Endometrial microvascular endothelial cells (primary cell): ENCODE results near the gene SDK1. TPM values are rescaled to one million over a fixed set of nuclear protein-coding genes. Genes with fewer than 3 reads are reported as not detected.

Experiments used
- in situ Hi-C: cut with HindIII; loops from 2 replicates; pipeline ENCODE4 v1.10.0; 2017; ENCODE audit warnings: low sequenced_read_pairs, low pct_unique_long_range_greater_than_20kb; ENCODE audit errors: inconsistent ontology term
- total RNA-seq: library from RNA; depleted of rRNA; stranded (reverse); fragments of >200 nt; gene quantifications from one replicate; pipeline ENCODE4 v1.2.3, GENCODE V29; 2015; ENCODE audit errors: inconsistent ontology term

Gene SDK1
- total RNA-seq, 1 donor from 2014 or later: 1.6 TPM

DNA sequence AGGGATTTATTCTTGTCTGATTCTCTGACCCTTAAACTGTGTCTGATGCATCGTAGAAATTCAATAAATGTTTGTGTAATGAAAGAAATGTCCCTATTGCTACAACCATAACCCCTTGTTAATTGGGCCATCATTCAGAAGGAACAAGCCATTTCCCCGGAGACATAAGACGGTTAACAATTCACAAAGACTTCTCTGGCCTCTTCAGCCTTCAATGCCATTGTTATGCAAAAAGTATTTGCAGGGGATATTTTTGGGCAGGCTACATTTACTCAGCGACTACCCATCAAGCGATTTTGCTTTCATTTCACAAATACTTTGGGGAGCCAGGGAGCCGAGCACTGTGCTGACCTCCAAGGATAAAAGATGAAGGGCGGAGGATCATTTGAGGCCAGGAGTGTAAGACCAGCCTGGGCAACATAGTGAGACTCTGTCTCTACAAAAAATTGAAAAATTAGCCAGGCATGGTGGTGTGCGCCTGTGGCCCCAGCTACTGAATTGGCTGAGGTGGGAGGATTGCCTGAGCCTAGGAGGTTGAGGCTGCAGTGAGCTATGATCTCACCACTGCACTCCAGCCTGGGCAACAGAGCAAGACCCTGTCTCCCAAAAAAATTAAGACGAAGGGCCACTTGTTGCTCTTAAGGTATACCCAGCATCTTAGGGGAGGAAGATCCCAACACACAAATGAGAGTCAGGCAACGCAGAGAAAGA lies 20.0 kb upstream of the SDK1 start:
- in situ Hi-C loops: no loop called here

DNA sequence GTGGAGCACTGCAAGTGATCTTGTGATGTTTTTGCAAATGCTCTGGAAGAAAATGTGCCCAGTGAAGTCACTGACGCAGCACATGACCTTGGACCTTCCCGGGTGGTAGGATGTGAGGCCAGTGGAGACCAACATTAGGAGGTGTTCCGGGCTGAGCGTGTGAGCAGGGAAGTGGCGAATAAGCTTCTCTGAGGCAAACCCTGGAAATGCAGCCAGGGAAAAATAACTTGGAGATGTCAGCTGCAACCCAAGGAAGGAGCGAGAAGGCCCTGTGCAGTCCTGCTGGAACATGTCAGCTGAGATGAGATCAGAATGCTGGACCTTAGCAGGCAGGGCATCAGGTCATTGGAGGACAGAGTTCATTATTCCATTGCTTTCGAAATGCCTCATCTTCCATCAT lies 18.6 kb upstream of the SDK1 start:
- in situ Hi-C loops: no loop called here

DNA sequence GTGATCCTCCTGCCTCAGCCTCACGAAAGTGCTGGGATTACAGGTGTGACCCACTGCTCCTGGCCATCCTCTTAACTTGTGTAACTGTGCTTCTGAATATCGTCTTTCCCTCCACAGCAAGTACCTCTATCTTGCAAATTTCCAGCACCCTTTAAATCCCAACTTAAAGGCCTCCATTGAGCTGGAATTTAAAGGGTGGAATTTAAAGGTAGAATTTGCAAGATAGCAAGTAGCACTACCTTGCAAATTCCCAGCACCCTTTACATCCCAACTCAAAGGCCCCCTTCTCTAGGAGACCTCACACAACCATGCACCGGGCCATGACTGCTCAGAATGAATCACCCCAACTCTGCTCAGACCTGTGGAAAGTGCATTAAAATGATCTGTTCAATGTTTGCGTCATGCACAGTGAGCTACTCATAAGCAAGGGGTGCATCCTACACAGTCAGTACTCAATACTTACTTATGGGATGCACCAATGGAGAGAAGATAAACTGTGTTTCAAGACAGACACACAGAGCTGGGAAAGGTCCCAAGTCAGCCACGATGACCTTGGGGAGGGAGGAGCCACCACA lies 17.8 kb upstream of the SDK1 start:
- in situ Hi-C loops: no loop called here

DNA sequence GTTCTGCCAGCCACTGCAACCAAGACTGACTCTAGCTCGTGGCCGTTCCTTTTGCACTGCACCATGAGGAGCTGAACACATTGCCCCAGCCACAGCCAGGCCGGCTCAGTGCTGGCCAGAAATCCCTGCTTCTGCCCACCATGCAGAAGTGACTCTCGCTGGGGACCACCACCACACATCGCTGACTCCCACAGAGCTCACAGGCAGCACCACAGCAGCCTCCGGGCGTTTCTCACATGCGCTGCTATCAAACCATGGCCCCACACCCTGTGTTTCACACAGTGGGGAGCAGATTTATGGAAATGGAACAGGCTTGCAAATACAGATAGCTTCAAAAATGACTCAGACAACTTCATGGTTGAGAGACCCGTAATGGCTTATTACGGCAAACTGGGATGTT lies 15.4 kb upstream of the SDK1 start:
- in situ Hi-C loops: no loop called here

DNA sequence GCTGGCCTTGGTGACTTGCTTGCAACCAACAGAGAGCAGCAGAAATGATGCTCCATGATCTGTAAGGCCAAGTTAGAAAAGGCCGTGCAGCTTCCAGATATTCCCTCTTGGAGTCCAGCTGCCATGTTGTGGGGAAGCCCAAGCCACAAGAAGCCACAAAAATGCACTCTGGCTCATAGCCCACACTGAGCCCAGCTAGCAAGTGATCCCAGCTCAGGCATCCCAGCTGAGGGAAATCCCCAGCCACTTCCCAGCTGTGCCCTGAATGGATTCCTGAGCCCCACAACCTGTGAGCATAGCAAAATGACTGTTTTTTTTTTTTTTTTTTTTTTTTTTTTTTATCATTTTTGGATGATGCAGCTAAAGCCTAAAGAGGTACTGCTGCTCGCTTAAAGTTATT lies 11.1 kb upstream of the SDK1 start:
- in situ Hi-C loops: no loop called here

DNA sequence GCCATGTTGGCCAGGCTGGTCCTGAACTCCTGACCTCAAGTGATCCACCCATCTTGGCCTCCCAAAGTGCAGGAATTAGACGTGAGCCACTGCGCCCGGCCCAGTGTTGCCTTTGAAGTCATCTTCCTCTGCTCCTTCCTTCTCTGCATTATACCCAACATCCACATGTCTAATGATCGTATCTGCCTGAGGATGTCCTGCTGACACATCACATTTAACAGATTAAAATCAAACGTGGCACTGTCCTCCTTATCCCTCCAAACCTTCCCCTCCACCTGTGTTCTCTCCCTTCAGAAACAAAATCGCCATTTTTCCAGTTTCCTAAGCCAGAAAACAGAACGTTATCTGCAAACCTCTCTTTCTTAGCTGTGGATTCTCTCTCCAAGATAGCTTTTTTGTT lies 8.4 kb upstream of the SDK1 start:
- in situ Hi-C loops: no loop called here

DNA sequence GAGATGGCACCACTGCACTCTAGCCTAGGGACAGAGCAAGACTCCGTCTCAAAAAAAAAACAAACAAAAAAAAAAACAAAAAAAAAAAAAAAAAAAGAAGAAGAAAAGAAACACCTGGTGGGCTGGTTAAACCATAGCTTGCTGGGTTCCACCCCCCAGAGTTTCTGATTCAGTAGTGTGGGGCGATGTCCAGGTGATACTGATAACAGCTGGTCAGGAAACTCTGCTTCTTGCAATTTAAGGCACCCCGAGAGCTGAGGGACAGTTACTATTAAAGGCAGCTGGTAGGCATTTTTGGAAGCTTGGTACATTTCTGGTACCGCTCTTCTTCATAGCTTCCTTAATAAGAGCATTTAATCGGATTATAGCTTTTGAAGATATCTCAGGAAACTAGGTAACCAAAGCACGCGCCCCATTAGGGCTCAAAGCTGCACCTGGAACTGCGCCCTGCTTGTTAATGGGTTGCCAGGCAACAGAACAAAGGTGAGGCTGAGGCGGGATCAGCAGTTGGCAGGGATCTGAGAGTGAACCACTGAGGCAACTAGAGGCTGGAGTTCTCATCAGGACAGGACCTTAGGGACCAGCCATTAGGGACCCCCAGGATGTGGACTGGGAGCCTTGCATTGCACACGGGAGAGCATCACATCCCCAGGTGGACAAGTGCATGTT lies 6.5 kb upstream of the SDK1 start:
- in situ Hi-C loops: no loop called here

DNA sequence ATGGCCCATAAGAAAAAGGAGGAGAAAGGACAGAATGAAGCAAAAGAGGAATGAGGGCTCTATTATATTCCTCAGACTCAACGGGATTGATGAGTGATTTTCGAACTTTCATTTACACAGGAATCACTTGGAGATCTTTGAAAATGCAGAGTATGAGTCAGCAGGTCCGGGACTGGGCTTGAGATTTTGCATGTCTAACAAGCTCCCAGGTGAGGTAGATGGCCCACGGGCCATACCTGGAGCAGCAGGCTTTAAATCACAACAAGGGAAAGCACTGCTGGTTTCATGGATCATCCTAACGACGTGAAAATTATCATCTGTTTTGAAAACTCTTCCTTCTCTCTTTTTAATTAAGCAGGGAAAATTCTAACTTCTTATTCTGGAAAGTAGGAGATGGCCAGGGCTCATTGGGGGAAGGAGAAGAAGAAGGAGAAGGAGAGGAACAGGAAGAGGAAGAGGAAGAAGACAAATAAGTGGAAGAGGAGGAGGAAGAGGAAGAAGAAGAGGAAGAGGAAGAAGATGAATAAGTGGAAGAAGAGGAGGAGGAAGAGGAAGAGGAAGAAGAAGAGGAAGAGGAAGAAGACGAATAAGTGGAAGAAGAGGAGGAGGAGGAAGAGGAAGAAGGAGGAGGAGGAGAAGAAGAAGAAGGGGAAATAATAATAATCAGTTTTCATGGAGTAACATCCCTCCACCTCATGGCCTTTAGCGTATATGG lies 3.8 kb upstream of the SDK1 start:
- in situ Hi-C loops: no loop called here

DNA sequence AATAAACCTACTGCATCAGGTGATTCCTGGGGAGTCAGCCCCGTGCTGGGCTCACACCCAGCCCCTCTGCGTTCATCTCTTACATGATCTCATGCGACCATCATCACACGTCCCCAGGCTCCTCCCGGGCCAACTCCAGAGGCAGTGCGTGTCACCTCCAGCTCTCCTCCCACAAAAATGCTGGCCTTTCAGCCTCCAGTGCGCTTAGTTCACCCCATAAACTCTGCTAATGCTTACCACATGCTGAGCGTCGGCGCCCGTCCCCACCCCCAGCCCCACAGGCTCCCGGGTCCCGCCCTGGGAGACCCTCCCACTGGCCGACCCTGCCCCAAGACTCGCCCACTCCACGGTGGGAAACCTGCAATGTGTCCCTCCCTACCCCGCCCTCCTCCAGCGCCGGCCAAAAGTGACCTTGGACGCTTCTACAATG lies 816 bp upstream of the SDK1 start:
- in situ Hi-C loops: no loop called here

DNA sequence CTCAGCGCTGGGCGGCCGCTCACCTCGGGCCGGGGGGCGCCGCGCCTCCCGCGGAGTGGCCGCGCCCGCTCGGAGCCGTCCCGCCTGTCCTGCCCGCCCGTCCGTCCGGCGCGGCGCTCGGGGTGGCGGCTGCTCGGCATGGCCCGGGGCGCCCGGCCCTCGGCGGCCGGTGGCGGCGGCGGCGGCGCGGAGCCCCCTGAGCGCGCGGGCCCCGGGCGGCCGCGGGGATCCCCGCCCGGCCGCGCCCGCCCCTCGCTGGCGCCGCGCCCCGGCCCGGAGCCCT lies 338 bp downstream of the SDK1 start:
- in situ Hi-C loops: no loop called here

DNA sequence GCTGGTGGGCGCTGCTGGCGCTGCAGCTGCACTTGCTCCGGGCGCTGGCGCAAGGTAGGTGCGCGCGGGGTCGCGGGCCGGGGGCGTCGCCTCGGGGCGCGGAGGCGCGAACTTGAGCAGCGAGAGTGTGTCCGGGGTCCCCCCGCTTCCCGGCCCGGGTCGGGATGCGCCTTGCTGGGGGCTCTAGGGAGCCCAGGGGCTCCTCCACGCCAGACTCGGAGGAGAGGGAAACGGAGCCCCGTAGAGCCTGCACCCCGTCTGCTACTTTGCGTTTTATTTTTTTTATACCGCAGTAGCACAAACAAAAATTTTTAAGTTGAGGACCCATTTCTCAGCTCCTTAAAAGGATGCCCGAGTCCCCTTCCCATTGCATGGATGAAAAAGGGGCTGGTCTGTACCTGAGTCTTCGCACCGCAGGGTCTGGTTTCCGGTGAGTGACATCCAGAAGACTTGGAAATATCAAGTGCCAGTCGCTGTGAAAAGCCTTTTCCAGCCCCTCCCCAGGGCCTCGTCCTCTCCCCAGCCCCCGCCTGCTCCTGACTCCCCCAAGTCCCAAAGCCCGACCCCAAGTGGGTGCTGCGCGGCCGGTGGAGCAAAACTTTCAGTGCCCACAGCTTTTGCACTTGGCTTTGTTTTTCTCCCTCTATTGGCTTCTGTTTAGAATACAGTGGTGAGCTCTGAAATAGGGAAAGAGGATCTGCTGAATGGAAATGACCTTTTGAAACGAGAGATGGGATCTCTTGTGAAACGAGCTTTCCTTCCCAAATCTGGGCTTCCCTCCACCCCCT lies 973 bp downstream of the SDK1 start:
- in situ Hi-C loops: no loop called here

DNA sequence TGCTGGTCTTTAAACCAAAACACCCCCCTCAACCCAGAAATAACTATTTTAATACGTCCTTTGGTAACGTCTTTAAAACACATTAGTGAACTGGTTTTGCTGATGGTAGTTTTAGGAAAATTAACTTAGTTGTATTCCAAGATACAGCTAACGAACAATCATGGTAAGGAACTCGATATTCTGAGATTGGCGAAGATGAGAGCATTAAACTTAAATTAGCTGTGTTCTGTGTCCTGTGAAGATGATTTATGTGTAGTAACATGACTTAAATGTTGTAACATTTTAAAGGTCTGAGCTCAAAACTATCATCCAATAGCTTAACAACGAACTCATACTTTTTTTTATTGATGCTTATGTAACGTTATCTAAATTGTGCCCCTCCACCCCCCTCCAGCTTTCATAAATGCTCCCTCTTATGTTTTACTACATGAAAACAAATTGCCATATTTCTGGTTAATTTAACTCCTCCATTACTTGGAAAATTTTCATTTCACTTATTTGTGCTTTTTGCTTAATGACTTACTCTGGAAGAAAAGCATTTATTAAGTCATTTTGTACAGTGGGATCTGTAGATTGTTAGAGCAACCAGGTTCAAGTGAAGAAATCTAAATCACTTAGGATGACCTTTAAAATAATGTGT lies 1.7 kb downstream of the SDK1 start:
- in situ Hi-C loops: no loop called here

DNA sequence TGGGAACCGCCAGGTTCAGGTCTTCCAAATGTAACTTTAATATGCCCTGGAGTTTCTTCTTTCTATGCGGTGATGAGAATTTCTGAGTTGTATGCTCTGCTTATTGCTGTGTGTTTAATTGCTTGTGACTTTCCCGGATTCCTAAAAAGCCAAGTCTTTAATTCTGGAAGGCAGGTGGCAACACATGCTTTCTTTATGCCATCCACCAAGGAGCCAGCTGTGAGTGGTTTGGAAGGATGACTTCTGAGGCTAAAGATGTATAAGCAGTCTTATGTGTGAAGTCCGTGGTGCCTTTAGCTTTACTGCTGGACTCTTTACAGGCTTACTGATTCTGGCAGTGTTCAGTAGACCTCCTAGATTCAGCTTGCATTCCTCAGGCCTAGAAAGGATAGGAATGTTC lies 3.1 kb downstream of the SDK1 start:
- in situ Hi-C loops: no loop called here

DNA sequence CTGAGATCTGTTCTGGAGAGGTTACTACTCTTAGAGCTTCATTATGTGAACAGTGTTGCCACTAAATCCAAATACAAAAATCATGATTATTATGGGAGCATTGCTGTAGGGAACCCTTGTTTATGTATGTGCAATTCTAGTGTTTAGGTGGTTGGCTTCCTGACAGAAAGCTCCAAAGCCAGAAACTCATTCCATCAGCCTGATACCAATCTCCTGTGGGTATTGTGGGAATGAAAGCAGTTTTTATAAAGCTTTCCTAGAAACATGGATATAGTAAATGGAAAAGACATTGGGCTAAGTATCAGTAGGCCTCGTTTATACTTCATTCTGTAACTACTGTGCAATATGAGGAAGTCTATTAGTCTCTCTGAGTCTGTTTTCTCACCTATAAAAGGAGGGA lies 6.4 kb downstream of the SDK1 start:
- in situ Hi-C loops: no loop called here

DNA sequence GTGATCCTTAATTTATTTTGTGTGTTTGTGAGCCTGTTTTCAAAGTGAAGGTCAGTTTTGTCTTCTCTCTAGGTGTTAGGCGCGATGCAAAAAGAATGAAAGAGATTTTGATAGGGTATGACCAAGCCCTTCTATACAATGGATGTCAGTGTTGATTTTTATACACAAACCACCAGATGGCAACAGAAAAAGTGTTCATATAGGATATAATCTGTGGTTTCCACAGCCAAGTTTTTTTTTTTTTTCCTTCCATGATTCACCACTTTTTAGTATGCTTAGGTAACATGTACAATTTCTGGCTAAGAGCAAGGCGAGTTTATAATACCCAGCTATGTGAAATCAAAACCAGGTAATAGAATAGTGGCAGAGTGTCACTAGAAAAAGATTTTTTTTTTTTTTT lies 8.1 kb downstream of the SDK1 start:
- in situ Hi-C loops: no loop called here

DNA sequence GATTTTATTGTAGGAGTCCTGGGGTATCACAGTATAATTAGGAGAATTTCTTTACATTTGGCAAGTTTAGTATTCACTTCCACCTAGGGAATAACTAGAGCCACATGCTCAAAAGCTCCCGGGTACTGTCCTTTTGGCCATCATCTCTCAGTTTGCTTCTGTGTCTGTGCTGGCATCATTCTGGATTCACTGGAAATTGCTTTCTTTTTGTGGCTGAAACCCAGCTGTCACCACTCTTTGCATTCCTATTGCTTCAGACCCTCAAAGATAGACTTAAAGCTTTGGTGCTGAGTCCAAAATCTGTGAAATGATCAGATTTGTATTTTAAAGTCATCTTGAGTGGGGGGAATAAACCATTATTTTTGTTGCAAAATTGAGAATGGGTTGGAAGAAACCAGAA lies 8.9 kb downstream of the SDK1 start:
- in situ Hi-C loops: no loop called here

DNA sequence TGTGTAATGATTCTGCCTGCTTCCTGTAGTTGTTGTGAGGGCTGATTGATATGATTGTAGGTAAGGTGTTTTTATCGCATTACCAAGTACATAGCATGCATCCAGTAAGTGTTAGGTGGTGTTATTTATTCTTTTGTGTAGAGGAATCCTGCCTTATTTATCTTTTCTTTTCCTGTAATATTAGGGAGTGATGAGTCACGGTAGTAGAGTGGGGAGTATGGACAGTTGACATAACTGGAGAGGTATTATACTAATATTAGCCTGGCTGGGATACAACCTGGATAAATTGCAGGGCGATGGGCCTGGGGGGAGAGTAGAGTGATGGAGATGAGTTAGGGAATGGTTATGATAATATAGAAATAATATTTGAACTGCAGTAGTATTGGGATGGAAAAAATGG lies 9.8 kb downstream of the SDK1 start:
- in situ Hi-C loops: no loop called here

DNA sequence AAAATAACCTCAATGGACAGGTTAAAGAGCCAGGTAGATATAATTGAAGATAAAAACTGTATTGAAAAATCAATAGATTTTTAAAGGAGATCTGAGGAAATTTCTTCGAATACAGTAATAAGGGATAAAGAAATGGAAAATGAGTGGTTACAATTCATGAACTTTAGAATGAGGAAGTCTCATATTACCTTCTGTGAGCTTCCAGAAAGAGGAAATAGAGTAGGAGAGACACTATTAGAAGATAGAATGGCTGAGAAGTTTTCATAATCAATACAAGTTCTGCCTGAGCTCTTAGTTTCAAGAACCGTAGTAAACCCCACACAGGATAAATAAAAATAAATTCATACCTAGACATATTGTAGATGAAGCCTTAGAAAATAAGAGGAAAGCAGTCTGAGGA lies 11.5 kb downstream of the SDK1 start:
- in situ Hi-C loops: no loop called here

DNA sequence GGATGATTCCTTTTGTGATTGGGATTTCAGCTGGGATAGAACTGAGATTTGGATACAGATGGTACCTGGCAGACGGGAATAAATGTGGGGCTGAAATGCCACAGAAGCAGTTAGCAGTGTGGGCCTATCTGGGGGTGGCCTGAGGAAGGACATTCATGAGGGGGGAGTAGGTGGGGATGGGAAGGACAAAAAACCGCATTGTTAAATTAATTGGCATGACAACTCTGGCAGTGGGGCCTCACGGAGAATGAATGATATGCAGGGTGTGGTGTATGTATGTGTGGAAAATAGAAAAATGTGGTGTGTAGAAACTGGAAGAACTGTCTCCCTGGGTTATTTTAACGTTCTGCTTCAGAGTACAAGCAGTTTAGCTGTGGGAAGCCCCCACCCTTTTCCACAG lies 17.8 kb downstream of the SDK1 start:
- in situ Hi-C loops: no loop called here
